K562 (cell line): ENCODE data around the gene GTPBP2. TPM values are rescaled to one million over a fixed set of nuclear protein-coding genes. Genes with fewer than 3 reads are reported as not detected.

ENCODE experiments used
- AFF4 ChIP-seq: sonication (generic); formaldehyde crosslinking; IDR thresholded peaks from 2 replicates; pipeline ENCODE4 v1.8.0; 2023; ENCODE audit warnings: mild to moderate bottlenecking, missing genetic modification reagents
- ARHGAP35 ChIP-seq: fragments of 450-650 bp; IDR thresholded peaks from 2 replicates; pipeline ENCODE4 v1.6.1; 2018; ENCODE audit not compliant: partially characterized antibody
- FUS ChIP-seq: fragments of 200-400 bp; formaldehyde crosslinking; optimal IDR thresholded peaks from 2 replicates; pipeline ENCODE3; 2017; ENCODE audit warnings: low read depth, low read length
- HNRNPL ChIP-seq: fragments of 200-400 bp; formaldehyde crosslinking; IDR thresholded peaks from 2 replicates; pipeline ENCODE4 v1.6.1; 2017; ENCODE audit warnings: low read depth, mild to moderate bottlenecking, low read length
- KAT8 ChIP-seq: fragments of 450-650 bp; IDR thresholded peaks from 2 replicates; pipeline ENCODE4 v1.6.1; 2016; ENCODE audit warnings: low read depth, mild to moderate bottlenecking
- LARP7 ChIP-seq: fragments of 450-650 bp; IDR thresholded peaks from 2 replicates; pipeline ENCODE4 v1.6.1; 2016
- MAFF ChIP-seq: IDR thresholded peaks from 2 replicates; pipeline ENCODE4 v1.6.1; 2012; ENCODE audit warnings: low read length, improper control_type of control experiment
- MAZ ChIP-seq, 2 experiments: fragments of 450-650 bp in 1 of 2; sonication (generic) in 1 of 2; formaldehyde crosslinking; IDR thresholded peaks in 1 of 2; conservative IDR thresholded peaks in 1 of 2; 2 replicates each; pipeline versions ENCODE4 v1.4.0 to v1.5.0; 2020; ENCODE audit warnings: mild to moderate bottlenecking in 1 of 2, missing genetic modification reagents in 1 of 2
- MLLT1 ChIP-seq, 2 experiments: fragments of 450-650 bp; IDR thresholded peaks; 2 replicates each; pipeline ENCODE4 v1.6.1; 2016
- RNF219 ChIP-seq: fragments of 250-450 bp; sonication (Bioruptor Pico); IDR thresholded peaks from 2 replicates; pipeline ENCODE4 v1.5.0; 2022; ENCODE audit warnings: mild to moderate bottlenecking
- ZBTB1 ChIP-seq: sonication (generic); formaldehyde crosslinking; IDR thresholded peaks from 2 replicates; pipeline ENCODE4 v1.8.1; 2023; ENCODE audit warnings: missing genetic modification reagents, low read depth, mild to moderate bottlenecking, borderline replicate concordance
- ZBTB33 ChIP-seq: sonication (generic); formaldehyde crosslinking; IDR thresholded peaks from 2 replicates; pipeline ENCODE4 v1.8.1; 2023; ENCODE audit warnings: mild to moderate bottlenecking, missing genetic modification reagents
- ZBTB34 ChIP-seq: fragments of 250-450 bp; sonication (Bioruptor Pico); IDR thresholded peaks from 2 replicates; pipeline ENCODE4 v1.8.0; 2021; ENCODE audit warnings: mild to moderate bottlenecking, moderate library complexity
- ZFX ChIP-seq: sonication (generic); formaldehyde crosslinking; IDR thresholded peaks from 2 replicates; pipeline ENCODE4 v1.8.0; 2022; ENCODE audit warnings: mild to moderate bottlenecking, missing genetic modification reagents, moderate library complexity
- ZNF217 ChIP-seq: sonication (generic); formaldehyde crosslinking; IDR thresholded peaks from 2 replicates; pipeline ENCODE4 v1.8.0; 2022; ENCODE audit warnings: mild to moderate bottlenecking, missing genetic modification reagents
- ZNF668 ChIP-seq: fragments of 250-450 bp; sonication (Bioruptor Pico); IDR thresholded peaks from 2 replicates; pipeline ENCODE4 v1.8.0; 2022; ENCODE audit warnings: mild to moderate bottlenecking, inconsistent platforms
- ZNF785 ChIP-seq: fragments of 250-450 bp; sonication (Bioruptor Pico); IDR thresholded peaks from 2 replicates; pipeline ENCODE4 v1.4.0; 2020; ENCODE audit warnings: mild to moderate bottlenecking
- polyA plus RNA-seq, 8 experiments: library from polyadenylated mRNA; depleted of rRNA in 4 of 8; stranded (reverse) in 5 of 8; unstranded in 3 of 8; fragments of >200 nt; fragmentation: Nextera tagmentation in 2 of 8; fragmentation: Illumina TruSeq in 1 of 8; extraction: Ambion mirVana in 2 of 8; extraction: Trizol in 1 of 8; gene quantifications; 2 replicates each; pipeline versions ENCODE4 v1.2.1 to v1.2.3, GENCODE V29; 2011 to 2014; ENCODE audit warnings: inconsistent platforms in 1 of 8, missing spikeins in 1 of 8
- total RNA-seq, 7 experiments: library from RNA; depleted of rRNA in 6 of 7; stranded (reverse); fragments of >200 nt in 6 of 7; fragmentation: Illumina TruSeq in 2 of 7; extraction: Trizol in 2 of 7; gene quantifications; 2 replicates each; pipeline versions ENCODE4 v1.2.1 to v1.2.3, GENCODE V29; 2011 to 2021; ENCODE audit warnings: low replicate concordance in 1 of 7

The GTPBP2 gene
- total and polyA plus RNA-seq, 9 of the 15 experiments (the other 6 are each of a cell fraction or from before 2014, with no cell fraction given): 48.4 to 196 (median 111) TPM

- TF ChIP-seq MLLT1 (IDR thresholded peaks at IDR 0.05) (no peak), HNRNPL (no peak), RNF219 (no peak), ZBTB34 (CRISPR knock-in tag) (no peak), ZNF668 (CRISPR knock-in tag) (no peak), ZBTB1 (CRISPR knock-in tag) (no peak), ZFX (CRISPR knock-in tag) (no peak), MAFF (no peak), ZNF217 (CRISPR knock-in tag) (no peak), FUS (no peak), AFF4 (CRISPR knock-in tag) (no peak; the same call in 1 of the 2 replicates), KAT8 (no peak), ZNF785 (CRISPR knock-in tag) (no peak), ARHGAP35 (no peak), ZBTB33 (CRISPR knock-in tag) (peak; percentile 47; the same call in 1 of the 2 replicates), MAZ (CRISPR knock-in tag; conservative IDR thresholded peaks at IDR 0.05 in 1 of 2, IDR thresholded peaks at IDR 0.05 in 1 of 2) (peak in 1 of 2 experiments; percentile 39; a peak in 1 of 4 replicates), LARP7 (no peak)
These were observed 58.1 kb downstream of the GTPBP2 start (continued) for GRCh38 chr6:43570876-43571441.
